HepG2 (cell line): ENCODE data around the gene ICAM3. TPM values are rescaled to one million over a fixed set of nuclear protein-coding genes. Genes with fewer than 3 reads are reported as not detected.

ENCODE experiments used
- HOXA5 ChIP-seq: sonication (generic); formaldehyde crosslinking; IDR thresholded peaks from 2 replicates; pipeline ENCODE4 v1.4.0; 2020; ENCODE audit warnings: missing genetic modification reagents
- NFE2 ChIP-seq: sonication (generic); formaldehyde crosslinking; IDR thresholded peaks from 2 replicates; pipeline ENCODE4 v1.4.0; 2020; ENCODE audit warnings: missing genetic modification reagents
- RFX3 ChIP-seq: IDR thresholded peaks from 2 replicates; pipeline ENCODE4 v1.6.1; 2016; ENCODE audit warnings: missing biosample characterization, missing genetic modification reagents
- SIX4 ChIP-seq: sonication (generic); formaldehyde crosslinking; IDR thresholded peaks from 2 replicates; pipeline ENCODE4 v1.4.0; 2020; ENCODE audit warnings: missing genetic modification reagents
- SMARCC2 ChIP-seq: fragments of 450-650 bp; IDR thresholded peaks from 2 replicates; pipeline ENCODE4 v1.6.1; 2017; ENCODE audit warnings: antibody characterized with exemption, mild to moderate bottlenecking
- SRSF9 ChIP-seq: fragments of 200-400 bp; formaldehyde crosslinking; IDR thresholded peaks from 2 replicates; pipeline ENCODE4 v1.6.1; 2018; ENCODE audit warnings: borderline replicate concordance, mild to moderate bottlenecking, low read depth, low read length; ENCODE audit not compliant: insufficient read depth, poor library complexity, severe bottlenecking
- YY1 ChIP-seq: IDR thresholded peaks from 2 replicates; pipeline ENCODE4 v1.6.1; 2011; ENCODE audit warnings: low read length, low read depth, moderate library complexity, mild to moderate bottlenecking; ENCODE audit not compliant: insufficient read depth, insufficient replicate concordance
- ZNF446 ChIP-seq: sonication (generic); formaldehyde crosslinking; IDR thresholded peaks from 2 replicates; pipeline ENCODE4 v1.5.0; 2020; ENCODE audit warnings: mild to moderate bottlenecking, missing genetic modification reagents
- ZNF737 ChIP-seq: sonication (generic); formaldehyde crosslinking; IDR thresholded peaks from 2 replicates; pipeline ENCODE4 v1.5.0; 2020; ENCODE audit warnings: missing genetic modification reagents, mild to moderate bottlenecking, borderline replicate concordance
- polyA plus RNA-seq, 8 experiments: library from polyadenylated mRNA; depleted of rRNA in 3 of 8; stranded (reverse) in 7 of 8; unstranded in 1 of 8; fragments of >200 nt; fragmentation: Illumina TruSeq in 4 of 8; extraction: Trizol in 4 of 8; gene quantifications; 2 replicates each; pipeline versions ENCODE4 v1.2.1 to v1.2.3, GENCODE V29; 2011 to 2016; ENCODE audit warnings: low read depth in 4 of 8, missing spikeins in 1 of 8, mixed read lengths in 1 of 8; ENCODE audit not compliant: insufficient read depth in 1 of 8
- total RNA-seq, 5 experiments: library from RNA; depleted of rRNA; stranded (reverse); fragments of >200 nt; fragmentation: Illumina TruSeq; extraction: Trizol; gene quantifications; 2 replicates each; pipeline ENCODE4 v1.2.3, GENCODE V29; 2016; ENCODE audit warnings: low read depth in 1 of 5
- TF ChIP-seq, protein P1 (sequence below): sonication (generic); formaldehyde crosslinking; conservative IDR thresholded peaks from 2 replicates; pipeline ENCODE4 v1.4.0; 2020; ENCODE audit warnings: missing genetic modification reagents
- TF ChIP-seq, protein P2 (sequence below): sonication (generic); formaldehyde crosslinking; IDR thresholded peaks from 2 replicates; pipeline ENCODE4 v1.9.0; 2021; ENCODE audit warnings: missing genetic modification reagents, borderline replicate concordance
- TF ChIP-seq, protein P3 (sequence below): IDR thresholded peaks from 2 replicates; pipeline ENCODE4 v1.6.1; 2016; ENCODE audit warnings: missing compliant biosample characterization, missing genetic modification reagents, borderline replicate concordance
- TF ChIP-seq, protein P4 (sequence below): sonication (generic); formaldehyde crosslinking; IDR thresholded peaks from 2 replicates; pipeline ENCODE4 v1.8.1; 2023; ENCODE audit warnings: missing genetic modification reagents, inconsistent platforms, borderline replicate concordance
- TF ChIP-seq, protein P5 (sequence below): sonication (generic); formaldehyde crosslinking; IDR thresholded peaks from 2 replicates; pipeline ENCODE4 v1.8.0; 2022; ENCODE audit warnings: low read depth, missing genetic modification reagents
- TF ChIP-seq, protein P6 (sequence below): sonication (generic); formaldehyde crosslinking; IDR thresholded peaks from 2 replicates; pipeline ENCODE4 v1.5.0; 2020; ENCODE audit warnings: mild to moderate bottlenecking, missing genetic modification reagents

ICAM3 gene
- total and polyA plus RNA-seq, 2 of the 13 experiments (the other 11 are each of a cell fraction or from before 2014, with no cell fraction given), result 14.1 to 21.0 TPM

DNA sequence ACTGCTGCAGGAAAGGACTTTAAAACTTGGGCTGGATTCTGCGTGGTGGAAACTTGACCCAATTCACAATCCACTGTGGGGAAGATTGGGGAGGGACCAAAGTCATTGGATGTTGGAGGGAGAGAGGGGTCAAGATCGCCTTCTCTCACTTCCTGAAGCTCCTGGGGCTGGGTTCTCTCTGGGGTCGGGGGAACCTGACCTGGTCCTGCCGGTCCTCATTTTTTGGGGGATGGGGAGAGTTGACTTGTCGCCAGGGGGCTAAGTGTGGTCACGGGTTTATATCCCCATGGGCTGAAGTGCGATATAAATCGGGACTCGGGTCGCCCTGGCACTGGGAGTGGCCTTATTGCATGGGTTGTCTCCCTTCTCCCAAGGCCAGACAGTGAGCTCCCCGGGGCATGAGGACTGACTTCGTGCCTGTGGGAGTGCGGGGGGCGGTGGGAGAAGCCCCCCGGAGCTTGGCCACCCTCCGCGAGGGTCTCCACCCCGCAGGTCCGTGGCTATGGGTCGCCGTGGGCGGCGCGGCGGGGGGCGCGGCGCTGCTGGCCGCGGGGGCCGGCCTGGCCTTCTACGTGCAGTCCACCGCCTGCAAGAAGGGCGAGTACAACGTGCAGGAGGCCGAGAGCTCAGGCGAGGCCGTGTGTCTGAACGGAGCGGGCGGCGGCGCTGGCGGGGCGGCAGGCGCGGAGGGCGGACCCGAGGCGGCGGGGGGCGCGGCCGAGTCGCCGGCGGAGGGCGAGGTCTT is 43.4 kb downstream of the ICAM3 start (continued):
- TF ChIP-seq, protein P1, sequence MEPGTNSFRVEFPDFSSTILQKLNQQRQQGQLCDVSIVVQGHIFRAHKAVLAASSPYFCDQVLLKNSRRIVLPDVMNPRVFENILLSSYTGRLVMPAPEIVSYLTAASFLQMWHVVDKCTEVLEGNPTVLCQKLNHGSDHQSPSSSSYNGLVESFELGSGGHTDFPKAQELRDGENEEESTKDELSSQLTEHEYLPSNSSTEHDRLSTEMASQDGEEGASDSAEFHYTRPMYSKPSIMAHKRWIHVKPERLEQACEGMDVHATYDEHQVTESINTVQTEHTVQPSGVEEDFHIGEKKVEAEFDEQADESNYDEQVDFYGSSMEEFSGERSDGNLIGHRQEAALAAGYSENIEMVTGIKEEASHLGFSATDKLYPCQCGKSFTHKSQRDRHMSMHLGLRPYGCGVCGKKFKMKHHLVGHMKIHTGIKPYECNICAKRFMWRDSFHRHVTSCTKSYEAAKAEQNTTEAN (CRISPR knock-in tag), result 0 out of 2 replicates have a peak, but pooled peaks have one; percentile 72
- TF ChIP-seq SMARCC2, result no peak
- TF ChIP-seq, protein P2, sequence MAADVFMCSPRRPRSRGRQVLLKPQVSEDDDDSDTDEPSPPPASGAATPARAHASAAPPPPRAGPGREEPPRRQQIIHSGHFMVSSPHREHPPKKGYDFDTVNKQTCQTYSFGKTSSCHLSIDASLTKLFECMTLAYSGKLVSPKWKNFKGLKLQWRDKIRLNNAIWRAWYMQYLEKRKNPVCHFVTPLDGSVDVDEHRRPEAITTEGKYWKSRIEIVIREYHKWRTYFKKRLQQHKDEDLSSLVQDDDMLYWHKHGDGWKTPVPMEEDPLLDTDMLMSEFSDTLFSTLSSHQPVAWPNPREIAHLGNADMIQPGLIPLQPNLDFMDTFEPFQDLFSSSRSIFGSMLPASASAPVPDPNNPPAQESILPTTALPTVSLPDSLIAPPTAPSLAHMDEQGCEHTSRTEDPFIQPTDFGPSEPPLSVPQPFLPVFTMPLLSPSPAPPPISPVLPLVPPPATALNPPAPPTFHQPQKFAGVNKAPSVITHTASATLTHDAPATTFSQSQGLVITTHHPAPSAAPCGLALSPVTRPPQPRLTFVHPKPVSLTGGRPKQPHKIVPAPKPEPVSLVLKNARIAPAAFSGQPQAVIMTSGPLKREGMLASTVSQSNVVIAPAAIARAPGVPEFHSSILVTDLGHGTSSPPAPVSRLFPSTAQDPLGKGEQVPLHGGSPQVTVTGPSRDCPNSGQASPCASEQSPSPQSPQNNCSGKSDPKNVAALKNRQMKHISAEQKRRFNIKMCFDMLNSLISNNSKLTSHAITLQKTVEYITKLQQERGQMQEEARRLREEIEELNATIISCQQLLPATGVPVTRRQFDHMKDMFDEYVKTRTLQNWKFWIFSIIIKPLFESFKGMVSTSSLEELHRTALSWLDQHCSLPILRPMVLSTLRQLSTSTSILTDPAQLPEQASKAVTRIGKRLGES (CRISPR knock-in tag), result no peak
- no peak for TF ChIP-seq NFE2
- TF ChIP-seq RFX3 (CRISPR knock-in tag), result no peak
- TF ChIP-seq, protein P3, sequence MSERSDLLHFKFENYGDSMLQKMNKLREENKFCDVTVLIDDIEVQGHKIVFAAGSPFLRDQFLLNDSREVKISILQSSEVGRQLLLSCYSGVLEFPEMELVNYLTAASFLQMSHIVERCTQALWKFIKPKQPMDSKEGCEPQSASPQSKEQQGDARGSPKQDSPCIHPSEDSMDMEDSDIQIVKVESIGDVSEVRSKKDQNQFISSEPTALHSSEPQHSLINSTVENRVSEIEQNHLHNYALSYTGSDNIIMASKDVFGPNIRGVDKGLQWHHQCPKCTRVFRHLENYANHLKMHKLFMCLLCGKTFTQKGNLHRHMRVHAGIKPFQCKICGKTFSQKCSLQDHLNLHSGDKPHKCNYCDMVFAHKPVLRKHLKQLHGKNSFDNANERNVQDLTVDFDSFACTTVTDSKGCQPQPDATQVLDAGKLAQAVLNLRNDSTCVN (CRISPR knock-in tag), result no peak
- peak; percentile 68; the same call in 1 of the 2 replicates for TF ChIP-seq ZNF446
- TF ChIP-seq YY1, result no peak
- TF ChIP-seq SIX4 (CRISPR knock-in tag), result no peak
- TF ChIP-seq, protein P4, sequence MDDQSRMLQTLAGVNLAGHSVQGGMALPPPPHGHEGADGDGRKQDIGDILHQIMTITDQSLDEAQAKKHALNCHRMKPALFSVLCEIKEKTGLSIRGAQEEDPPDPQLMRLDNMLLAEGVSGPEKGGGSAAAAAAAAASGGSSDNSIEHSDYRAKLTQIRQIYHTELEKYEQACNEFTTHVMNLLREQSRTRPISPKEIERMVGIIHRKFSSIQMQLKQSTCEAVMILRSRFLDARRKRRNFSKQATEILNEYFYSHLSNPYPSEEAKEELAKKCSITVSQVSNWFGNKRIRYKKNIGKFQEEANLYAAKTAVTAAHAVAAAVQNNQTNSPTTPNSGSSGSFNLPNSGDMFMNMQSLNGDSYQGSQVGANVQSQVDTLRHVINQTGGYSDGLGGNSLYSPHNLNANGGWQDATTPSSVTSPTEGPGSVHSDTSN (CRISPR knock-in tag), result no peak
- no peak for TF ChIP-seq HOXA5 (CRISPR knock-in tag)
- no peak for TF ChIP-seq ZNF737 (CRISPR knock-in tag)
- TF ChIP-seq, protein P5, sequence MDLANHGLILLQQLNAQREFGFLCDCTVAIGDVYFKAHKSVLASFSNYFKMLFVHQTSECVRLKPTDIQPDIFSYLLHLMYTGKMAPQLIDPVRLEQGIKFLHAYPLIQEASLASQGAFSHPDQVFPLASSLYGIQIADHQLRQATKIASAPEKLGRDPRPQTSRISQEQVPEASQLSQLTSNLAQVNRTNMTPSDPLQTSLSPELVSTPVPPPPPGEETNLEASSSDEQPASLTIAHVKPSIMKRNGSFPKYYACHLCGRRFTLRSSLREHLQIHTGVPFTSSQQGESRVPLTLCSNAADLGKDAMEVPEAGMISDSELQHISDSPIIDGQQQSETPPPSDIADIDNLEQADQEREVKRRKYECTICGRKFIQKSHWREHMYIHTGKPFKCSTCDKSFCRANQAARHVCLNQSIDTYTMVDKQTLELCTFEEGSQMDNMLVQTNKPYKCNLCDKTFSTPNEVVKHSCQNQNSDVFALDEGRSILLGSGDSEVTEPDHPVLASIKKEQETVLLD, result peak; percentile 77
- no peak for TF ChIP-seq SRSF9
- TF ChIP-seq, protein P6, sequence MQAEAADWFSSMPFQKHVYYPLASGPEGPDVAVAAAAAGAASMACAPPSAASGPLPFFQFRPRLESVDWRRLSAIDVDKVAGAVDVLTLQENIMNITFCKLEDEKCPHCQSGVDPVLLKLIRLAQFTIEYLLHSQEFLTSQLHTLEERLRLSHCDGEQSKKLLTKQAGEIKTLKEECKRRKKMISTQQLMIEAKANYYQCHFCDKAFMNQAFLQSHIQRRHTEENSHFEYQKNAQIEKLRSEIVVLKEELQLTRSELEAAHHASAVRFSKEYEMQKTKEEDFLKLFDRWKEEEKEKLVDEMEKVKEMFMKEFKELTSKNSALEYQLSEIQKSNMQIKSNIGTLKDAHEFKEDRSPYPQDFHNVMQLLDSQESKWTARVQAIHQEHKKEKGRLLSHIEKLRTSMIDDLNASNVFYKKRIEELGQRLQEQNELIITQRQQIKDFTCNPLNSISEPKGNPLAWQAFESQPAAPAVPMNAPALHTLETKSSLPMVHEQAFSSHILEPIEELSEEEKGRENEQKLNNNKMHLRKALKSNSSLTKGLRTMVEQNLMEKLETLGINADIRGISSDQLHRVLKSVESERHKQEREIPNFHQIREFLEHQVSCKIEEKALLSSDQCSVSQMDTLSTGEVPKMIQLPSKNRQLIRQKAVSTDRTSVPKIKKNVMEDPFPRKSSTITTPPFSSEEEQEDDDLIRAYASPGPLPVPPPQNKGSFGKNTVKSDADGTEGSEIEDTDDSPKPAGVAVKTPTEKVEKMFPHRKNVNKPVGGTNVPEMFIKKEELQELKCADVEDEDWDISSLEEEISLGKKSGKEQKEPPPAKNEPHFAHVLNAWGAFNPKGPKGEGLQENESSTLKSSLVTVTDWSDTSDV, result no peak
